GM18951 (cell line): ENCODE measurements around the gene STXBP6.

Experiments used
- POLR2A ChIP-seq: IDR thresholded peaks from 4 replicates; pipeline ENCODE4 v1.6.1; 2011; ENCODE audit warnings: mild to moderate bottlenecking; ENCODE audit not compliant: insufficient read length, insufficient read depth; ENCODE audit errors: extremely low read depth
- in situ Hi-C: fragments of 300-500 bp; cut with MboI; formaldehyde crosslinking; loops from one replicate; pipeline ENCODE4 v1.12.0; 2022; ENCODE audit warnings: low sequenced_read_pairs, mixed read lengths, inconsistent platforms; ENCODE audit not compliant: unreplicated experiment

The STXBP6 gene

DNA sequence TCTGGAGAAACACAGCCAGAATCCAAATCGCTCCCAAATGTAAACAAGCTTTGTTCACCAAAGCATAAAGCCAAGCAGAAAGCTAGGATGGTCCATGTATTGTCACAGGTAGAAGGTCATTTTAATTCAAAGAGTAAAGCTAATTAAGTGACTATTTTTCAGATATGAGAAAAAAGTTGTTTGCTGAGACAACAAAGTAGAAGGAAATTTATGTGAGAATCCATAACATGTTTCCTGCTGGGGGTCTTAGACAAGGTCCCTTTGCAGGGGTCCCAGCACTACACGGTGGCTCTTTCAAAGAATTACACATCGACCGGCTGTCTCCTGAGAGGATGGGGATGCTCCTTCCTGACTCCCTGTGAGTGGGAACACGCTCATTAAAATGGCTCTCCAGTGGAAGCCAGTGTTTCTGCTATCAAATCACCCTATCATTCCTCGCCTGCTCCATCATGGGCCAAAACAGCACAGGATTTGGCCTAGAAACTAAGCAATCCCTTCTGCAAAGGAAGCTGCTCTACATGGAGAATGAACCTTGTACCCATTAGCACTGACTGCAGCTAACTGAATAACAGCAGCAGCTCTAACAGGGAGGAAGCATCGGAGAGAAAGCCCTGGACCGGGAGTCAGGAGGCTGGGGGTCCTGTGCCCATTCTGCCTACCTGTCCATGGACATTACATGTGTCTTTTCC, 175.3 kb downstream of the STXBP6 start:
- no peak for TF ChIP-seq POLR2A
- in situ Hi-C loops: no loop called here

GRCh38 chr14:24873551-24873950, 176.4 kb downstream of the STXBP6 start:
- TF ChIP-seq POLR2A: no peak
- in situ Hi-C loops: no loop called here

- in situ Hi-C loops: no loop called here
- no peak for TF ChIP-seq POLR2A
Measured at GRCh38 chr14:24870949-24871701, 178.8 kb downstream of the STXBP6 start.

DNA sequence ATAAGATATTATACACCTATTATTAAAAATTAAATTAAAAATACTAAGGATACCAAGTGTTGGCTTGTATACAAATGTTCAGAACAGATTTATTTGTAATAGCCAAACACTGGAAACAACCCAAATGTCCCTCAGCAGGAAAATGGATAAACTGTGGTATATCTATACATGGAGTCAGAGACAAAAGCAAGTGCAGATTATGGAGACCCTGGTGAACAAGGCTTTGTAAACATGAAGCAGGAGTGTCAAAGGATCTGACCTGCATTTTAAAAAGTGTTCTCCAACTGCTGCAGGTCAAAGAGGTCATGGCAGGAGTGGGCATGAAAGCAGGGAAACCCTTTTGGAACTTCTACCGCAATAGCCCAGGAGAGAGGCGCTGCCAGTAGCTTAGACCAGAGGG, 181.6 kb downstream of the STXBP6 start:
- in situ Hi-C loops: no loop called here
- TF ChIP-seq POLR2A: no peak

DNA sequence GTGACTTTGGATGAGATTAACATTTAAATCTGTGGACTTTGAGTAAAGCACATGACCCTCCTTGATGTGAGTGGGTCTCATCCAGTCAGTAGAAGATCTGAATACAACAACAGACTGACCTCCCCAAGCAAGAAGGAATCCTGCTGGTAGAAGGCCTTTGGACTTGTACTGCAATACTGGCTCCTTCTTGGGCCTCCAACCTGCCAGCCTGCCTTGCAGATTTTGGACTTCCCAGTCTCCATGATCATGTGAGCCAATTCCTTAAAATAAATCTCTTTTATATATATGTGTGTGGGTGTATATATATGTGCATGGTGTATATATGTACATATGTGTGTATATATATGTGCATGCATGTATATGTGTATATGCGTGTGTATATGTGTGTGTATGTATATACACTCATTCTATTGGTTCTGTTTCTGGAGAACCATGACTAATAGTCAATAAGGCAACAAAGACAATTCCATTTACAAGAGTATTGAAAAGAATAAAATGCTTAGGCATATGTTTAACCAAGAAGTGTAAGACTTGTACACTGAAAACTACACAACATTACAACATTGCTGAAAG, 183.8 kb downstream of the STXBP6 start:
- in situ Hi-C loops: no loop called here
- no peak for TF ChIP-seq POLR2A

- in situ Hi-C loops: no loop called here
- TF ChIP-seq POLR2A: no peak
Measured at GRCh38 chr14:24863968-24864684, 185.8 kb downstream of the STXBP6 start.

DNA sequence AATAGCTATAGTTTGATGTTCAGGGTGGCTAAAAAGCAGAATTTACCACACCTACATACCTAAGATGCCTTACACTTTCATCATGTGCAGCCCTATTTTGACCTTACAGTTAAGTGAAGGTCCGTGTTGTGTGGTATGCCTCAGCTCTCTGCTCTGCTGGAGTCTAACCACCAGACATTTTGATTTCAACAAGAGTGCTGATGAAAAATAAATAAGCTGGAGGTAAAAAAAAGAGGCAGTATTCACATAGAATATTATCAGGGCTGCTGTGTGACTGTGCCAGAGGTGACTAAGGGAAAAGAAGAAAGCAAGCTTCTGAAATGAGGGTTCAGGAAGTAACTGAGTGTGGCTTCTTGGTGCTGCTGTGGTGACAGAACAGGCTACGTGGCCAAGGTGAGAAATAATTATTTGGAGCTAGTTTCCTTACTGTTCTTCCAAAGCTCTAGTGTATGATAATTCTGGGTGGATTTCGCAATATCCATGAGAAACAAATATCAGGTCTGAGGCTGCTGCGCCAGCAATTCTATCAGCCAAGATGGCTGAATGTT, 188.8 kb downstream of the STXBP6 start:
- in situ Hi-C loops: no loop called here
- no peak for TF ChIP-seq POLR2A

DNA sequence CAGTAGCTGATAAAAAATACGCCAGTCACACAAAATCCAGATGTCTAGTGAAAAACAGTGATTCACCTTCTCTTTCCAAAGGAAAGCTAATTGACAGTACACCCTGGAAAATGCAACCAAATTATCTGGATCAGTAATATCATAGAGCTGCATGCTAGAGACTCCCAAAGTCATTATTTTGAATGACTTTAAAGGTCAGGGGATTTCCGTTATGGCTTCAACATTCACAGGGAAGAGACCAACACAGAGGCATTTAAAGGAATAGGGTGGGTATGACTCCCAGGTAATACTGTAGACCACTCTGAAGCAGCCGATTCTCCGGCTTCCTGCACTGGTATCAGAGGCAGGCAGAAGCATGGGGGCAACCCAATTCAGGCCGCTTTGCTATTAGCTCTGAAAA, 190.4 kb downstream of the STXBP6 start:
- no peak for TF ChIP-seq POLR2A
- in situ Hi-C loops: no loop called here

GRCh38 chr14:24858684-24859083, 191.3 kb downstream of the STXBP6 start:
- in situ Hi-C loops: no loop called here
- TF ChIP-seq POLR2A: no peak

DNA sequence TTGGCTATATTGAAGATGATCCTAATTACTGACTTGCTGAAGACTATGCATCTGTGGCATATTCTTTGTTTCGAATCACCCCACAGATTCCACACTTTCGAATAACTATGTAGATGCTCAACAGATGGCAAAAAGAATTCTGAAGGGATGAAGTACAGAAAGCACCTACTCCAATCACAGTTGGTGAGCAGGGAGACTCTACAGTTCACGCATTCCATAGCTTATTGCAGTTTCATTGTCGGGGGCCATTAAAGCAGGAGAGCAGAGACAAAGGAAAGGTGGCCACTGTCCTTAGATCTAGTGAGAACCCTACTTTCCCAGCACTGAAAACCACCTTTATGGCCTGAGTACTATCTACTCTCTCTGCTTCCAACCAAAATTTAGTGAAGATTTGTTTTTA, 191.9 kb downstream of the STXBP6 start:
- TF ChIP-seq POLR2A: no peak
- in situ Hi-C loops: no loop called here

DNA sequence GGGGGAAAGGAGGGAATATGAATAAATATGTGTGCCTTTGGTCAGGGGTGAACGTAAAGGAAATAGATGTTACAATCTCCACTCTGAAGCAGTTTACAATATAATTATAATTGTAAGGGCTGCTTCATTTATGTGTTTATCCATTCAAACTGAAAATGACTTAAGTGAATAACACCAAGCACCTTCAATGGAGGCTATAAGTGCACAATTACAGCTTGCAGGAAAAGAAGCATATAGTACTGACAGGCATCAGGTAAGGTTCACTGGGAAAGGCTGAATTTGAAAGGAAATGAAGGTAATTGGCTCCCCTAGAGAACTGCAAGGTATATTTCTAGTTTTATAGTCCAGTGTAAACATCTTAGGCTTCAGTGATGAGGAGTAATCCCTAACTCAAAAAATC, 192.7 kb downstream of the STXBP6 start:
- TF ChIP-seq POLR2A: no peak
- in situ Hi-C loops: no loop called here

GRCh38 chr14:24853446-24853845, 196.5 kb downstream of the STXBP6 start:
- in situ Hi-C loops: no loop called here
- no peak for TF ChIP-seq POLR2A
